CD4-positive, alpha-beta memory T cell (primary cell): ENCODE results near the gene GRK4. TPM values are rescaled to one million over a fixed set of nuclear protein-coding genes. Genes with fewer than 3 reads are reported as not detected.
"Not testable (repeated sequence)": the region's sequence is repeated elsewhere in the genome, so short reads cannot be mapped to it uniquely, and the experiment has no call there.

Experiments
- CTCF ChIA-PET: fragments of 350-600 bp; sonication (Branson Sonifier 250); formaldehyde crosslinking; loops from one replicate; lab custom pipeline; 2021; ENCODE audit warnings: inconsistent platforms; ENCODE audit not compliant: partially characterized antibody; lab: Charles Lee
- POLR2A ChIA-PET: fragments of 350-600 bp; sonication (Branson Sonifier 250); formaldehyde crosslinking; loops from one replicate; lab custom pipeline; 2021; ENCODE audit not compliant: partially characterized antibody; lab: Charles Lee
- DNase-seq, 5 donors: peaks; one replicate each; pipeline versions ENCODE4 v3.0.0 to v3.0.0-alpha.2; 2020 to 2022; ENCODE audit warnings: mixed read lengths in 1 of 5
- H3K27ac ChIP-seq: one replicate; pipeline ENCODE4 v1.7.0; 2013; ENCODE audit warnings: low read depth, low read length
- H3K27me3 ChIP-seq: 2 replicates; pipeline ENCODE4 v1.7.0; 2013; ENCODE audit warnings: mild to moderate bottlenecking, low read length, moderate library complexity; ENCODE audit not compliant: insufficient read depth
- H3K36me3 ChIP-seq: 2 replicates; pipeline ENCODE4 v1.7.0; 2013; ENCODE audit warnings: mild to moderate bottlenecking, low read length, moderate library complexity; ENCODE audit not compliant: insufficient read depth
- H3K4me1 ChIP-seq: 2 replicates; pipeline ENCODE4 v1.7.0; 2013; ENCODE audit warnings: mild to moderate bottlenecking, low read length, moderate library complexity; ENCODE audit not compliant: insufficient read depth
- H3K4me3 ChIP-seq, 2 donors: one replicate each; pipeline ENCODE4 v1.7.0; 2013; ENCODE audit warnings: low read length in 2 of 2, mild to moderate bottlenecking in 1 of 2
- H3K9me3 ChIP-seq, 2 donors: one replicate each; pipeline ENCODE4 v1.7.0; 2013; ENCODE audit warnings: low read length in 2 of 2, control low read depth in 1 of 2; ENCODE audit not compliant: control insufficient read depth in 1 of 2
- H3K27ac Mint-ChIP-seq, 7 donors: one replicate each; pipeline ENCODE4 v1.8.0; 2020 to 2021; ENCODE audit warnings: mixed read lengths in 7 of 7, mild to moderate bottlenecking in 6 of 7, inconsistent platforms in 3 of 7, moderate library complexity in 3 of 7
- H3K27me3 Mint-ChIP-seq, 2 donors: one replicate each; pipeline ENCODE4 v1.8.0; 2020 to 2021; ENCODE audit warnings: mixed read lengths in 2 of 2
- H3K36me3 Mint-ChIP-seq, 2 donors: one replicate each; pipeline ENCODE4 v1.8.0; 2020 to 2021; ENCODE audit warnings: mixed read lengths in 2 of 2, inconsistent platforms in 1 of 2, mild to moderate bottlenecking in 1 of 2
- H3K4me1 Mint-ChIP-seq, 4 donors: one replicate each; pipeline ENCODE4 v1.8.0; 2020 to 2021; ENCODE audit warnings: mixed read lengths in 4 of 4, mild to moderate bottlenecking in 1 of 4
- H3K4me3 Mint-ChIP-seq, 8 donors: one replicate each; pipeline ENCODE4 v1.8.0; 2020 to 2021; ENCODE audit warnings: mixed read lengths in 8 of 8, mild to moderate bottlenecking in 7 of 8, moderate library complexity in 6 of 8, inconsistent platforms in 3 of 8
- H3K9me3 Mint-ChIP-seq, 8 donors: one replicate each; pipeline ENCODE4 v1.8.0; 2020 to 2021; ENCODE audit warnings: mixed read lengths in 8 of 8, mild to moderate bottlenecking in 5 of 8, inconsistent platforms in 3 of 8, moderate library complexity in 1 of 8
- intact Hi-C: fragments of 100-400 bp; cut with micrococcal nuclease; formaldehyde crosslinking; loops from one replicate; pipeline ENCODE4 v1.15.1; 2023
- polyA plus RNA-seq, 2 donors: library from polyadenylated mRNA; unstranded; fragments of 300-500 nt; fragmentation: Illumina TruSeq; gene quantifications; one replicate each; pipeline ENCODE4 v1.2.3, GENCODE V29; 2021
- total RNA-seq, 2 experiments: library from RNA; stranded (reverse); gene quantifications; one replicate each; pipeline ENCODE4 v1.2.3, GENCODE V29; 2021

GRK4 gene
- total RNA-seq (1 to 10 TPM; 2.8 to 3.2 TPM), polyA plus RNA-seq (1 to 10 TPM in 1 of 2 donors, under 1 TPM in 1; 0.55 to 1.9 TPM)

- H3K9me3 Mint-ChIP-seq: no peaks in the 10 kb centered on the region
- peak; percentile 95 to 98 (median 98) for DNase-seq
- intact Hi-C loops: loop anchor here (1.0 to 5.0 kb wide), 10 partner anchors 19 to 1251 kb away; partner anchors contain the start of genes ADD1, CFAP99, HTT and HTT-AS
- ChIA-PET CTCF (interaction anchor here (1.0 to 4.2 kb wide), 9 partner anchors 10 to 204 kb away, joined by 3 to 28 read pairs (median 5); no protein-coding TSS in a partner anchor), POLR2A (interaction anchor here (0.7 to 6.2 kb wide), 27 partner anchors 9 to 1093 kb away, joined by 3 to 82 read pairs (median 4); partner anchors contain the start of genes FAM193A, HTT, HTT-AS and MXD4)
- no peaks in the 10 kb centered on the region for H3K9me3 ChIP-seq
- H3K4me3 ChIP-seq: peak within 1 kb of the TSS; percentile 39 to 68
- peaks cover 28 to 54% (median 36%) of the 10 kb centered on the region in 4 donors for H3K4me1 Mint-ChIP-seq
- peak within 1 kb of the TSS; percentile 91 to 95 (median 93) for H3K27ac Mint-ChIP-seq
- peaks cover 5% of the 10 kb centered on the region for H3K36me3 ChIP-seq
- no peaks in the 10 kb centered on the region for H3K27me3 Mint-ChIP-seq
- H3K27ac ChIP-seq: peak within 1 kb of the TSS; percentile 83
- peaks cover 42% of the 10 kb centered on the region for H3K4me1 ChIP-seq
- H3K27me3 ChIP-seq: no peaks in the 10 kb centered on the region
- peaks cover 3 to 24% of the 10 kb centered on the region in 2 donors for H3K36me3 Mint-ChIP-seq
- peak within 1 kb of the TSS; percentile 78 to 93 (median 91) for H3K4me3 Mint-ChIP-seq
These were observed at the start of gene GRK4, which contains the start of gene NOP14 for GRCh38 chr4:2963175-2963965. Gene GRK4 (plus strand): TSS chr4:2963571. CDS start chr4:2964071, 500 bp downstream. Gene NOP14 (minus strand): TSS chr4:2963406. CDS start chr4:2963319, 87 bp downstream.

GRCh38 chr4:2914256-2915126 is 48.9 kb upstream of the GRK4 start:
- no peaks in the 10 kb centered on the region for H3K27me3 ChIP-seq
- Mint-ChIP-seq H3K4me3 (no peak overlapping the region), H3K27ac (peak overlapping the region in 4 of 7 donors; percentile 27 to 69 (median 52)), H3K27me3 (no peaks in the 10 kb centered on the region), H3K4me1 (peaks cover 17 to 31% (median 22%) of the 10 kb centered on the region in 4 donors), H3K9me3 (peaks cover 0 to 1% (median 0%) of the 10 kb centered on the region in 8 donors), H3K36me3 (peaks cover 56 to 76% of the 10 kb centered on the region in 2 donors)
- H3K36me3 ChIP-seq: peaks cover 32% of the 10 kb centered on the region
- intact Hi-C loops: no loop called here
- no peak overlapping the region for H3K4me3 ChIP-seq
- H3K27ac ChIP-seq: no peak overlapping the region
- ChIA-PET CTCF (interaction anchor here (0.9 to 1.5 kb wide), 3 partner anchors 9 to 39 kb away, joined by 3 read pairs; no protein-coding TSS in a partner anchor), POLR2A (interaction anchor here (0.6 to 1.1 kb wide), 2 partner anchors 10 to 49 kb away, joined by 3 to 4 read pairs; partner anchors contain the start of genes GRK4 and NOP14)
- H3K4me1 ChIP-seq: no peaks in the 10 kb centered on the region
- DNase-seq: no peak
- H3K9me3 ChIP-seq: no peaks in the 10 kb centered on the region

GRCh38 chr4:2915789-2916188 is 47.6 kb upstream of the GRK4 start:
- Mint-ChIP-seq H3K27me3 (no peaks in the 10 kb centered on the region), H3K27ac (peak overlapping the region in 2 of 7 donors; percentile 41 to 64), H3K4me3 (no peak overlapping the region), H3K9me3 (peaks cover 0 to 1% (median 0%) of the 10 kb centered on the region in 8 donors), H3K4me1 (peaks cover 24 to 44% (median 30%) of the 10 kb centered on the region in 4 donors), H3K36me3 (peaks cover 56 to 76% of the 10 kb centered on the region in 2 donors)
- H3K27ac ChIP-seq: no peak overlapping the region
- no peaks in the 10 kb centered on the region for H3K27me3 ChIP-seq
- ChIA-PET POLR2A (interaction anchor here (0.5 kb wide), 1 partner anchor 199 kb away, joined by 3 read pairs; no protein-coding TSS in a partner anchor), CTCF (no interaction called here)
- no peak overlapping the region for H3K4me3 ChIP-seq
- no peaks in the 10 kb centered on the region for H3K9me3 ChIP-seq
- no peaks in the 10 kb centered on the region for H3K4me1 ChIP-seq
- peaks cover 21% of the 10 kb centered on the region for H3K36me3 ChIP-seq
- intact Hi-C loops: no loop called here
- DNase-seq: no peak

- CTCF ChIA-PET, H3K27me3 ChIP-seq, POLR2A ChIA-PET, H3K9me3 Mint-ChIP-seq, H3K27ac ChIP-seq, DNase-seq, H3K4me3 ChIP-seq, H3K9me3 ChIP-seq, H3K4me3 Mint-ChIP-seq, intact Hi-C loops, H3K27me3 Mint-ChIP-seq, H3K4me1 ChIP-seq: not testable (repeated sequence)
- Mint-ChIP-seq H3K4me1 (peaks cover 30 to 52% (median 36%) of the 10 kb centered on the region in 4 donors), H3K36me3 (peaks cover 58 to 75% of the 10 kb centered on the region in 2 donors), H3K27ac (peak overlapping the region in 1 of 7 donors; percentile 60)
- peaks cover 17% of the 10 kb centered on the region for H3K36me3 ChIP-seq
These were observed 46.7 kb upstream of the GRK4 start for GRCh38 chr4:2916696-2917095.

GRCh38 chr4:2918300-2918699 is 45.1 kb upstream of the GRK4 start:
- DNase-seq, POLR2A ChIA-PET, H3K27ac ChIP-seq, H3K4me3 Mint-ChIP-seq, intact Hi-C loops, H3K9me3 Mint-ChIP-seq, H3K9me3 ChIP-seq, H3K27me3 Mint-ChIP-seq, H3K27me3 ChIP-seq, H3K4me3 ChIP-seq, CTCF ChIA-PET: not testable (repeated sequence)
- Histone ChIP-seq H3K36me3 (peaks cover 12% of the 10 kb centered on the region), H3K4me1 (peaks cover 17% of the 10 kb centered on the region)
- peaks cover 61 to 76% of the 10 kb centered on the region in 2 donors for H3K36me3 Mint-ChIP-seq
- peak overlapping the region in 4 of 7 donors; percentile 29 to 56 (median 48) for H3K27ac Mint-ChIP-seq
- H3K4me1 Mint-ChIP-seq: peaks cover 40 to 68% (median 50%) of the 10 kb centered on the region in 4 donors

GRCh38 chr4:2918714-2919113 is 44.7 kb upstream of the GRK4 start:
- H3K27ac ChIP-seq, CTCF ChIA-PET, H3K27me3 ChIP-seq, H3K9me3 Mint-ChIP-seq, intact Hi-C loops, H3K4me3 ChIP-seq, H3K36me3 ChIP-seq, POLR2A ChIA-PET, H3K9me3 ChIP-seq, DNase-seq, H3K4me3 Mint-ChIP-seq, H3K27me3 Mint-ChIP-seq: not testable (repeated sequence)
- H3K36me3 Mint-ChIP-seq: peaks cover 58 to 78% of the 10 kb centered on the region in 2 donors
- H3K4me1 ChIP-seq: peaks cover 21% of the 10 kb centered on the region
- peaks cover 41 to 73% (median 54%) of the 10 kb centered on the region in 4 donors for H3K4me1 Mint-ChIP-seq
- peak overlapping the region in 5 of 7 donors; percentile 10 to 56 (median 48) for H3K27ac Mint-ChIP-seq
